DMS153 treated with DMSO at 0.1 percent for 48 hours (cell line): ENCODE data around the gene TSPAN32.
"Not testable (repeated sequence)": the region's sequence is repeated elsewhere in the genome, so short reads cannot be mapped to it uniquely, and the experiment has no call there.

Experiments
- DNase-seq: peaks from one replicate; lab custom pipeline; 2025; ENCODE audit not compliant: unreplicated experiment; lab: John Stamatoyannopoulos, UW

The TSPAN32 gene

DNA sequence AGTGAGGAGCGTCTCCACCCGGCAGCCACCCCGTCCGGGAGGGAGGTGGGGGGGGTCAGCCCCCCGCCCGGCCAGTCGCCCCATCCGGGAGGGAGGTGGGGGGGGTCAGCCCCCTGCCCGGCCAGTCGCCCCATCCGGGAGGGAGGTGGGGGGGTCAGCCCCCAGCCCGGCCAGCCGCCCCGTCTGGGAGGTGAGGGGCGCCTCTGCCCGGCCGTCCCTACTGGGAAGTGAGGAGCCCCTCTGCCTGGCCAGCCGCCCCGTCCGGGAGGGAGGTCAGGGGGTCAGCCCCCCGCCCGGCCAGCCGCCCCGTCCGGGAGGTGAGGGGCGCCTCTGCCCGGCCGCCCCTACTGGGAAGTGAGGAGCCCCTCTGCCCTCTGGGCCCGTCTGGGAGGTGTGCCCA is 30.8 kb downstream of the TSPAN32 start:
- DNase-seq = not testable (repeated sequence)

DNA sequence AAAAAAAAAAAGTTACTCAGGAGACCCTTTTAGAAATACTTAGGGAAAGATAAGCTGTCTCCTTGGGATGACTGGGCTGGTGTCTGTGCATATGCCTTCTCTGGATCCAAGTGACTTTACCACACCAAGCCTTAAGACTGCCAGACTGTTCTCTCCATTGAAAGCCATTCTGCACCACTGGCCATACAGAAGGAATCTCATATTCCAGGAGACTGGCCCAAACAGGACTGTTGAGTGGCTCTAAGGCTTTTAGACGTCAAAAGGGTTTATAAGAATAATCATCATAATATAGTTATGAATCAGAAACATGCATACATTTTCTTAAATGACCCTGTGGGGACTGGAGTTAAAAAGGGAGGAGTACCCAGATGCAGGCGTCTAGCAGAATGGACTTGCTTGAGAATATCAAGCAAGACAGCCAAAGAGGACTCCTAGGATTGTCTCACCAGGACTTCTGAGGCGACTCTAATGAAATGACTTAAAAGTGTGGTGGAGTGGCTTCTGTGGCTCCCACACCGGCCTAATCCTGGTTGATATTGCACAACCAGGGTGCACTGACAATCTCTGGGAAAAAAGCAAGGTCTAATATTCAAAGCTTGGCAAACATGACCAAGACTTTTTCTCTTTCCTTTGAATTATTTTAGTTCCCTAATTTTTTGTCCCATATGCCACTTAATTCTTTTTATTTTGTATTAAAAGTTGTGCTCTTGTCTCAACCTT is 31.8 kb downstream of the TSPAN32 start:
- DNase-seq = not testable (repeated sequence)

GRCh38 chr11:2335286-2335685 is 33.5 kb downstream of the TSPAN32 start:
- DNase-seq = not testable (repeated sequence)

DNA sequence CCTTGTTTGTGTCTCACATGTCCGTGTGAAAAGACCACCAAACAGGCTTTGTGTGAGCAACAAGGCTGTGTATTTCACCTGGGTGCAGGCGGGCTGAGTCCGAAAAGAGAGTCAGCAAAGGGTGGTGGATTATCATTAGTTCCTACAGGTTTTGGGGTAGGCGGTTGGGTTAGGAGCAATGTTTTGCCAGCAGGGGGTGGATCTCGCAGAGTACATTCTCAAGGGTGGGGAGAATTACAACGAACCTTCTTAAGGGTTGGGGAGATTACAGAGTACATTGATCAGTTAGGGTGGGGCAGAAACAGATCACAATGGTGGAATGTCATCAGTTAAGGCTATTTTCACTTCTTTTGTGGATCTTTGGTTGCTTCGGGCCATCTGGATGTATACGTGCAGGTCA is 36.9 kb downstream of the TSPAN32 start:
- DNase-seq = not testable (repeated sequence)

- no peak for DNase-seq
Observed at GRCh38 chr11:2342557-2342956, 40.7 kb downstream of the TSPAN32 start.

DNA sequence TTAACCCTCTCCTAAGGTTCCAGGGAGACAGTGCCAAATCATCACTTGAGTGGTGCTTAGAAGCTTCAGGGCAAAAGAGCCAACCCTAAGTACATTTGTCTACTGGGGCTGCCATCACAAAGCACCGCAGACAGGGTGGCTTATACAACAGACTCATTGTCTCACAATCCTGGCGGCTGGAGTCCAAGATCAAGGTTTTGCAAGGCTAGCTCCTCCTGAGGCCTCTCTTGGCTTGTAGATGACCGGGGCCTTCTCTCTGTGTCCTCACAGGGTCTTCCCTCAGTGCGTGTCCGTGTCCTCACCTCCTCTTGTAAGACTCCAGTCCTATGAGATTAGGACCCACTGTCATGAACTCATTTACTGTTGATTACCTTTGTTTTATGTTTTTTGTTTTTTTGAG is 41.2 kb downstream of the TSPAN32 start:
- DNase-seq = no peak

- DNase-seq = no peak
Observed at GRCh38 chr11:2343502-2343901, 41.7 kb downstream of the TSPAN32 start.

GRCh38 chr11:2345050-2345449 is 43.2 kb downstream of the TSPAN32 start:
- no peak for DNase-seq

DNA sequence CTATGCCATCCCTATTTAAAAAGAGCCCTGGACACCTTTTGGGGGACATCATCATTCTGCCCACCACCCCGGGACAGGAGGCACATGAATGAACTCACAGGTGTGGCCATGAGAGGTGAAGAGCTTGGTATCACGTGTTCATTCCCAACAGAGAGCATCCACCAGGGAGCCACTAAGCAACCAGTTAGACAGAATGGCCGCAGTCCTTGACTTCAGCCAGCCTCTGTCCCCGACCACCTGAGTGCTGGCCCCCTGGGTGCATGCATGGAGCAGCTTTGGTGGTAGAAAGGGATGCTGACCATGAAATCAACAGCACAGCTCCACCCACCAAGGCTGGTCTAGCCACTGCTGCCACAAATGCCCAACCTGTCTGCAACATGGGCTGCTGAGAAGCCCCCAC is 44.2 kb downstream of the TSPAN32 start:
- no peak for DNase-seq

DNA sequence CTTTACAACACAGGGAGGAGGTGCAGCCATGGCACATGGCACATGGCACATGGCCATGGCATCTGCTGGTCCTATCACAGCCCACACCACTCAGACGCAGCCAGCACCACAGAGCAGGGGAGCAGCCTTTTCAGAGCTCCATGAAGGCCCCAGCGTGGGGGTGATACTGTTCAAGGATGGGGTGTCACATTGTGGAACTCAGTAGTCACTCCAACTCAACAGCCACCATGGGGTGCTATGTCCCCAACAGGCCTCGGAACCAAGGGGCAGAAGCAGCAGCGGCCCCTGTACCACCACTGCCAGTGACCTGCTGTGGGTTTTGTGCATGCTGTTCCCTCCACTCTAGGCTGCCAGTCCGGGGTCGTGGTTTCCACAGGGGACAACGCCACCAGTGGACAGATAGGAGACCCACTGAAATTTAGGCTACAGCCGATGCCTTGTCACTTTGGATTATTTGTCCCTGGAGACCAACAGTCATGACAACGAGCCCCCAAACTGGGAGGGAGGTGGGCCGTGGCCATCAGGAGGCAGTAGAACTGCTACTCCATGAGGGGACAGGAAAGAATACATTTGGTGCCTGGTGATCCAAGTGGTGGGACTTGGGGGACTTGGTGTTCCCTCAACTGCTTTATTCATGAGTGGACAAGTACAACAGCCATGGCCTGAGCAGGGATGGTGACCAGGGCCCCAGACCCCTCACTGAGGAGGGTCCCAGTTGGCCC is 44.9 kb downstream of the TSPAN32 start:
- DNase-seq = no peak

DNA sequence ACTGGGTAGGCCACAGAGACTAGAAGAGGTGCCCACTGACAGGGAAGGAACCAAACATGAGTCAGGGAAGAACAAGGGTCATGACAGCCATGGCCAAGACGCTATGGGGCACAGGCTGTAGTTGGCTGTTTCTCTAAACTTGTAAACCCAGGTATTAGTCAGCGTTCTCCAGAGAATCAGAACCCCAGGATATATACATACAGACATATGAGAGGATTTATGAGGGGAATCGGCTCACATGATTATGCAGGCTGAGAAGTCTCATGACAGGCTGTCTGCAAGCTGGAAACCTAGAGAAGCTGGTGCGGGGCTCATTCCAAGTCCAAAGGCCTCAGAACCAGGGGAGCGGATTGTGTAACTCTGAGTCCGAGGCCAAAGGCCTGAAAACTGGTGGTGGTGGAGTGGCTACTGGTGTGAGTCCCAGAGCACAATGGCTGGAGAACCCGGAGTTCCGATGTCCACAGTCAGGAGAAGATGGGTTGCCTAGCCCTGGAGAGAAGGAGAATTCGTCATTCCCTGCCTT is 45.6 kb downstream of the TSPAN32 start:
- no peak for DNase-seq

GRCh38 chr11:2348986-2349385 is 47.2 kb downstream of the TSPAN32 start:
- DNase-seq = no peak

GRCh38 chr11:2351701-2352100 is 49.9 kb downstream of the TSPAN32 start:
- no peak for DNase-seq

- no peak for DNase-seq
Observed at GRCh38 chr11:2352420-2352819, 50.6 kb downstream of the TSPAN32 start.

GRCh38 chr11:2355000-2355644 is 53.3 kb downstream of the TSPAN32 start:
- no peak for DNase-seq

GRCh38 chr11:2357246-2357645 is 55.4 kb downstream of the TSPAN32 start:
- no peak for DNase-seq

DNA sequence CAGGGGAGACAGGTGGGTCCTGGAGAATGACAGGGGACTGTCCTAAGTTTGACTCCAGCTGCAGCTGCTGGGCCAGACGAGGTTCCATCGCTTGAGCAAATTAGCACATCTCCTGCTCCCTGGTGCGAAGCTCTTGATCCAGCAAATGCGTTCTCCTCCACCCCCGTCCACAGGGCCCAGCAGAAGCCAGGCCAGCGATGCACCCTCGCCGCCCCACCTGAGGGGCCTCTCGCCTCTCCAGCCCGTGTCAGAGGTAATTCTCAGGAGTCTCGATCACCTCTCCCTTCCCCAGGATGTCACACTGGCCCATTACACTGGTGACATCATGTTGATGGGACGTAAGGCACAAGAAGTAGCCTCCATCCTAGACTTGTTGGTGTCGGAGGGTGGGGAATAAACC is 55.8 kb downstream of the TSPAN32 start:
- not testable (repeated sequence) for DNase-seq

- no peak for DNase-seq
Observed at GRCh38 chr11:2358754-2359442, 57.1 kb downstream of the TSPAN32 start.

GRCh38 chr11:2359557-2359956 is 57.7 kb downstream of the TSPAN32 start:
- DNase-seq = no peak

DNA sequence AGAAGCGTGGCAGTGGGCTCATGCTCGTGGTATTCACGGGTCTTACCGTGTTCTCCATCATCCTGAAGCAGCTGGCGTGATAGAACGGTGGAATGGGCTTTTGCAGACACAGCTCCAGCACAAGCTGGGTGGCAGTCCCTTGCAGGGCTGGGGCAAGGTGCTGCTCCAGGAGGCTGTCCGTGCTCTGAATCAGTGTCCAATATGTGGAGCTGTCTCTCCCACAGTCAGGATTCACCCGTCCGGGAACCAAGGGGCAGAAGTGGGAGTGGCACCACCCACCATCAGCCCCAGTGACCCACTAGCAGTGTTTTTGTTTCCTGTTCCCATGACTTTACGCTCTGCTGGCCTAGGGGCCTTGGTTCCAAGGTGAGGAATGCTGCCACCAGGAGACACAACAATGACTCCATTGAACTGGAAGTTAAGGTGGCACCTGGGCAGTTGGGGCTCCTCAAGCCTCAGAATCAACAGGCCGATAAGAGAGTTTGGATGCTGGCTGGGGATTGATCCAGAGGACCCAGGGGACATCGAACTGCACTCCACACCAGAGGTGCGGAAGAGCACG is 58.3 kb downstream of the TSPAN32 start:
- no peak for DNase-seq

DNA sequence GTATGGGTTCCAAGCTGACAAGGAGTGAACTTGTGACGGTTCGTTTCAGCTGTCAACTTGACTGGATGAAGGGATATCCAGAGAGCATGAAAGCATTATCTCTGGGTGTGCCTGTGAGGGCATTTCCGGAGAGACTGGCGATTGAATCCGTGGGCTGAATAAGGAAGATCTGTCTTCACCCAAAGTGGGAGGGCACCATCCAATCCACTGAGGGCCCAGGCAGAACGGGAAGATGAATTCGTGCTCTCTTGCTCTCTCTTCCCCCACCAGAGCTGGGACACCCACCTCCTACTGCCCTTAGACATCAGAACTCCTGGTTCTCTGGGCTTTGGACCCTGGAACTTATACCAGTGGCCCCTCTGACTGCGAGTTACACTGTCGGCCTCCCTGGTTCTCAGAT is 59.8 kb downstream of the TSPAN32 start:
- DNase-seq = no peak
